ENCODE data around the gene TNPO3.
A peak's percentile ranks its signal among the peaks of the same experiment; 100 is the strongest.
"Not testable (repeated sequence)": the region's sequence is repeated elsewhere in the genome, so short reads cannot be mapped to it uniquely, and the experiment has no call there.

Gene TNPO3

DNA sequence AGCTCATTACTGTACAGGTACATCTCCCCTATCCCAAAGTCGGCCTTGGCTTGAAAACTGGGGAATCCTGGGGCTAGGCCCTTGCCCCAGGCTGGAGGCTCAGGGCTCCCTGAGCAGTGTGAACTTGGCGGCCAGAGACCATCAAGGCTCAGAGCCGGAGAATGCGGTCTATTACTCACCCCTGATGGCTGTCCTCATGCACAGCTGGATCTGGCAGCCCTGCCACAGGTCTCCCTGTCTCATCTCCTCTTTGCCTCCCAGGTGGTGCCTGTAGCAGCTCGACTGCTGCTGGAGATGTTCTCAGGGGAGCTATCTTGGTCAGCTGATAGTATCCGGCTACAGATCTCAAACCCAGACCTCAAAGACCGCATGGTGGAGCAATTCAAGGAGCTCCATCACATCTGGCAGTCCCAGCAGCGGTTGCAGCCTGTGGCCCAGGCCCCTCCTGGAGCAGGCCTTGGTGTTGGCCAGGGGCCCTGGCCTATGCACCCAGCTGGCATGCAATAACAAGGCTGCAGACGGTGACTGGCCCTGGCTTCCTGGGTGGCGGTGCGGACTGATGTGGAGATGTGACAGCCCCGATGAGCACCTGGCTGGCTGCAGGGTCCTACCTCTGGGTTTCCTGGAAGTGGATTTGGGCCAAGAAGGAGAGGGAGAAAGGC is 106.5 kb downstream of the TNPO3 start:
- no peak for DNase-seq (ENCODE audit: extremely low read depth, low read depth)
- H3K4me3 ChIP-seq (replicated peaks; ENCODE audit: low read depth, low read length), result no peak overlapping the region
- TF ChIP-seq, protein P1, sequence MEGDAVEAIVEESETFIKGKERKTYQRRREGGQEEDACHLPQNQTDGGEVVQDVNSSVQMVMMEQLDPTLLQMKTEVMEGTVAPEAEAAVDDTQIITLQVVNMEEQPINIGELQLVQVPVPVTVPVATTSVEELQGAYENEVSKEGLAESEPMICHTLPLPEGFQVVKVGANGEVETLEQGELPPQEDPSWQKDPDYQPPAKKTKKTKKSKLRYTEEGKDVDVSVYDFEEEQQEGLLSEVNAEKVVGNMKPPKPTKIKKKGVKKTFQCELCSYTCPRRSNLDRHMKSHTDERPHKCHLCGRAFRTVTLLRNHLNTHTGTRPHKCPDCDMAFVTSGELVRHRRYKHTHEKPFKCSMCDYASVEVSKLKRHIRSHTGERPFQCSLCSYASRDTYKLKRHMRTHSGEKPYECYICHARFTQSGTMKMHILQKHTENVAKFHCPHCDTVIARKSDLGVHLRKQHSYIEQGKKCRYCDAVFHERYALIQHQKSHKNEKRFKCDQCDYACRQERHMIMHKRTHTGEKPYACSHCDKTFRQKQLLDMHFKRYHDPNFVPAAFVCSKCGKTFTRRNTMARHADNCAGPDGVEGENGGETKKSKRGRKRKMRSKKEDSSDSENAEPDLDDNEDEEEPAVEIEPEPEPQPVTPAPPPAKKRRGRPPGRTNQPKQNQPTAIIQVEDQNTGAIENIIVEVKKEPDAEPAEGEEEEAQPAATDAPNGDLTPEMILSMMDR (IDR thresholded peaks at IDR 0.05; ENCODE audit: low read depth, low read length, missing control alignments), result no peak

GRCh38 chr7:128947854-128948253 is 107.1 kb downstream of the TNPO3 start:
- no peak for DNase-seq (ENCODE audit: extremely low read depth, low read depth)
- TF ChIP-seq, protein P1 (IDR thresholded peaks at IDR 0.05; ENCODE audit: low read depth, low read length, missing control alignments), result no peak
- no peak overlapping the region for H3K4me3 ChIP-seq (replicated peaks; ENCODE audit: low read depth, low read length)

GRCh38 chr7:128946936-128947830 is 107.7 kb downstream of the TNPO3 start:
- DNase-seq (ENCODE audit: extremely low read depth, low read depth), result no peak
- no peak overlapping the region for H3K4me3 ChIP-seq (replicated peaks; ENCODE audit: low read depth, low read length)
- TF ChIP-seq, protein P1 (IDR thresholded peaks at IDR 0.05; ENCODE audit: low read depth, low read length, missing control alignments), result peak; percentile 29

GRCh38 chr7:128945668-128946366 is 109.1 kb downstream of the TNPO3 start:
- H3K4me3 ChIP-seq (replicated peaks; ENCODE audit: low read depth, low read length), result no peak overlapping the region
- TF ChIP-seq, protein P1 (IDR thresholded peaks at IDR 0.05; ENCODE audit: low read depth, low read length, missing control alignments), result no peak
- no peak for DNase-seq (ENCODE audit: extremely low read depth, low read depth)

GRCh38 chr7:128944487-128945236 is 110.2 kb downstream of the TNPO3 start:
- no peak for DNase-seq (ENCODE audit: extremely low read depth, low read depth)
- H3K4me3 ChIP-seq (replicated peaks; ENCODE audit: low read depth, low read length), result no peak overlapping the region
- TF ChIP-seq, protein P1 (IDR thresholded peaks at IDR 0.05; ENCODE audit: low read depth, low read length, missing control alignments), result no peak

- H3K4me3 ChIP-seq (replicated peaks; ENCODE audit: low read depth, low read length); DNase-seq (ENCODE audit: extremely low read depth, low read depth): not testable (repeated sequence)
Observed at GRCh38 chr7:128943251-128943650, 111.7 kb downstream of the TNPO3 start.
